HG03095 (cell line): ENCODE data around the gene ATP5F1D.

ENCODE experiments used
- ATAC-seq: cut with Tn5 transposase; IDR thresholded peaks from one replicate; pipeline ENCODE4 v1.9.1; 2021; ENCODE audit warnings: moderate library complexity; ENCODE audit not compliant: unreplicated experiment

The ATP5F1D gene

DNA sequence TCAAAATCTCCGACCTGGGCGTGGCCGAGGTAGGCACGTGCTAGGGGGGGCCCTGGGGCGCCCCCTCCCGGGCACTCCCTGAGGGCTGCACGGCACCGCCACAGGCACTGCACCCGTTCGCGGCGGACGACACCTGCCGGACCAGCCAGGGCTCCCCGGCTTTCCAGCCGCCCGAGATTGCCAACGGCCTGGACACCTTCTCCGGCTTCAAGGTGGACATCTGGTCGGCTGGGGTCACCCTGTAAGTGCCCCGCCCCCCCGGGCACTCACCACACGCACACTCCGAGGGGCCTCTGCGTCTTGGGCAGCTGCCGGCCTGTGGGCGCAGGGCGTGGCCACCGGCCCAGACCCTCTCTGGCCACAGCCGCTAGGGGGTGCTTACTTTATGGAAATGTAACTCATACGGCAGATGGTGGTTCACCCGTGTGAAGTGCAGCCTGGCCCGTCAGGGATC is 21.0 kb upstream of the ATP5F1D start:
- no peak for ATAC-seq

- no peak for ATAC-seq
Measured at GRCh38 chr19:1220976-1221903, 20.3 kb upstream of the ATP5F1D start.

GRCh38 chr19:1221904-1222255 is 19.7 kb upstream of the ATP5F1D start:
- ATAC-seq, result no peak

DNA sequence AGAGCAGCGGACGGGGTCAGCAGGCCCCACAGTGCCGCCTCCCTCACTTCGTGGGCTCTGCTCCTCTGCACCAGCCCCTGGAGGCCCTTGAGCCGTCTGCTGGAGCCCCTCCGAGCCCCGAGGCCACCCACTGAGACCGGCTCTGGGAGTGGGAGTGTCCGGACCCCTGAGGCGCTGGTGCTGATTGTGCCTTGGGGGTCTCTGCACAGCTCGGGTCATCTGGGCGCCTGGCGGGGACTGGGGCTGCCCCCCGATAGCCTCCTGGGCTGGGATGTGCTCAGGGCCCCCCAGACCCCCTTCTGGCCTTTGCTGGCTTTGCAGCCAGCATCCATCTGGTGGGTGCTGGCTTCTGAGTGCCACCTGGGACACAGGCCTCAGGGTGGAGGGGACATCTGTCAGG is 19.2 kb upstream of the ATP5F1D start:
- no peak for ATAC-seq

- no peak for ATAC-seq
Measured at GRCh38 chr19:1223018-1223855, 18.3 kb upstream of the ATP5F1D start.

DNA sequence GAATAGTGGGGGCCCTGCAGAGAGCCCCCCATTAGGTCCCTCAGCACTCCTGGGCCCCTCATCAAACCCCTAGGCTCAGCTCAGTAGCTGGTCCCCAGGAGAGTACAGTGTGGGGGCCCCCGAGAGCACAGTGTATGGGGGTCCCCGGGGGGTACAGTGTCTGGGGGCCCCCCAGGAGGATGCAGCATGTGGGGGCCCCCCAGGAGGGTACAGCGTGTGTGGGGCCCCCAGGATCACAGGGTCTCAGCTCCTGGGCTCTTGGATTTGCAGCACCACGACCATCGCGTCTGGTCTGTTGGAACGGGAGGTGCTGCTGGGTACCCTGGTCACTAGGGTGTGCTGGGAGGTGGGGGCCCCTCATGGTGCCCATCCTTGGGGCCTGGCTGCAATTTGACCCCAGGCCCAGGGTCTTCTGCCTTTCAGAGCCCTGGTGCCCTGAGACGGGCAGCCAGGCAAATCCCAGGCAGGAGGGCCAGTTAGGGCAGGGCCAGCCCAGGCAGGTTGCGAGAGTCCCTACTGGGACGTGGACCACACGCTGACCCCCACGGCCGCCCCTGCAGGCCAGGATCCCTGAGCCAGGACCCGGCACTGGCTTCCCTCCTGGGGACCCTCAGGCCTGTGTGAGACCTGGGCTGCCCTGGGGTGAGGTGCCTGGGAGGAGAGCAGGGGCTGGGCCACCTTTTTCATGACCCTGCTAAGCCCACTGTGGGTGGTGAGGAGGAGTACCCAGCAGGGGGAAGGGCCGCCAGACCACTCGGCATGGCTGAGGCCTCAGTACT is 17.3 kb upstream of the ATP5F1D start:
- no peak for ATAC-seq

- ATAC-seq, result no peak
Measured at GRCh38 chr19:1224847-1225246, 16.7 kb upstream of the ATP5F1D start.

GRCh38 chr19:1225440-1226226 is 15.9 kb upstream of the ATP5F1D start:
- ATAC-seq, result no peak

DNA sequence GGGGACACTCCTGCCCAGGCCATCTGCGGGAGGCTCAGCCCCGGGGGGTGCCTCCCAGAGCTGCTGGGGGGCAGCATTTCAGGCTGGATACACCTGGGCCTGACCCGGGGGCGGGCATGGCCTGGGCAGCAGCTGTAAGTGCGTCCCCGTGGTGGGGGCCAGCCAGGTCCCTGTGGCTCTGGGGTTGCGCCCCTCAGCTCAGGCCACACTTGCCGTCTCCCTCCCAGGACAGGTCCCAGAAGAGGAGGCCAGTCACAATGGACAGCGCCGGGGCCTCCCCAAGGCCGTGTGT is 15.4 kb upstream of the ATP5F1D start:
- ATAC-seq, result no peak

DNA sequence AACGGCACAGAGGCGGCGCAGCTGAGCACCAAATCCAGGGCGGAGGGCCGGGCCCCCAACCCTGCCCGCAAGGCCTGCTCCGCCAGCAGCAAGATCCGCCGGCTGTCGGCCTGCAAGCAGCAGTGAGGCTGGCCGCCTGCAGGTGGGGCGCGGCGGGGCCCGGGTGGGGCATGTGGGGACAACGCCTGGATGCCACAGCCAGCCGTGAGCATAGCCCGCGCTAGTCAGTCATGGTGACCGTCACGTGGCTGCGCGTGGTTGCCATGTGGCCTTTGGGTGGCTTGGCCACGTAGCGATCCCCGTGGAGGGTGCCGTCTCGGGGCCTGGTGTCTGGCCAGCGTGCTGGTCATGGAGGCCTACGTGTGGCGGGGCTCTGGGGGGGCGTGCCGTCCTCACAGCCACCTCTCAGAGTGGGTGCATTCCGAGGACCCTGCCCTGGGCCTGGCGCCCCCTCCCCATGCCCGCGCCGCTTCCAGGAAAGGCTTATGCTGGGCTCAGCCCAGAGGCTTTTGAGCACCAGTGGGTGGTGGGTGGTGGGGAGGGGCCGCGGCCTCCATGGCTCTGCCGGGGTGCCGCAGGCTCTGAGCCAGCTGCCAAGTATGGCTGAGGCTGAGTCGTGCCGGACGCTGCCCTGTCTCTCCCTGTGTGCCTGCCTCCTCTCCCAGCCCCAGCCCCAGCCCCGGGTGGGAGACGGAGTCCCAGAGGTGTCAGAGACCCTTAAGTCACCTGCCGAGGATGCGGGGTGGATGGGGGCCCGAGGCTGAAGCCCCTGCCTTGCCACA is 14.8 kb upstream of the ATP5F1D start:
- no peak for ATAC-seq

DNA sequence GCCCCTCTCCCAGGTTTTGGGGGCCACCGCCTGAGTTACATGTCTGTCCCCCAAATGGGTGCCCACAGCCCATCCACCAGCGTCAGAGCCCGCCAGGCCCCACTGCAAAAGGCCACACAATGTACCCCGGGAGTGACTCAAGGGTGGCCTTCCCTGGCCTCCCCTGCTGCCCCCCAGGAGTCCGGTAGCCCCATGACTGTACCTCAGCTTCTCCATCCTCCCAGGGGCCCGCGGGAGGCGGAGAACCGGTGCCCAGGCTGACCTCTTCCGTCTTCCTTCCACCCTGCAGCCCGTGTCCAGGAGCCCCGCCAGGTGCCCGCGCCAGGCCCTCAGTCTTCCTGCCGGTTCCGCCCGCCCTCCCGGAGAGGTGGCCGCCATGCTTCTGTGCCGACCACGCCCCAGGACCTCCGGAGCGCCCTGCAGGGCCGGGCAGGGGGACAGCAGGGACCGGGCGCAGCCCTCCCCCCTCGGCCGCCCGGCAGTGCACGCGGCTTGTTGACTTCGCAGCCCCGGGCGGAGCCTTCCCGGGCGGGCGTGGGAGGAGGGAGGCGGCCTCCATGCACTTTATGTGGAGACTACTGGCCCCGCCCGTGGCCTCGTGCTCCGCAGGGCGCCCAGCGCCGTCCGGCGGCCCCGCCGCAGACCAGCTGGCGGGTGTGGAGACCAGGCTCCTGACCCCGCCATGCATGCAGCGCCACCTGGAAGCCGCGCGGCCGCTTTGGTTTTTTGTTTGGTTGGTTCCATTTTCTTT is 14.1 kb upstream of the ATP5F1D start:
- no peak for ATAC-seq

GRCh38 chr19:1228161-1228957 is 13.2 kb upstream of the ATP5F1D start:
- no peak for ATAC-seq

DNA sequence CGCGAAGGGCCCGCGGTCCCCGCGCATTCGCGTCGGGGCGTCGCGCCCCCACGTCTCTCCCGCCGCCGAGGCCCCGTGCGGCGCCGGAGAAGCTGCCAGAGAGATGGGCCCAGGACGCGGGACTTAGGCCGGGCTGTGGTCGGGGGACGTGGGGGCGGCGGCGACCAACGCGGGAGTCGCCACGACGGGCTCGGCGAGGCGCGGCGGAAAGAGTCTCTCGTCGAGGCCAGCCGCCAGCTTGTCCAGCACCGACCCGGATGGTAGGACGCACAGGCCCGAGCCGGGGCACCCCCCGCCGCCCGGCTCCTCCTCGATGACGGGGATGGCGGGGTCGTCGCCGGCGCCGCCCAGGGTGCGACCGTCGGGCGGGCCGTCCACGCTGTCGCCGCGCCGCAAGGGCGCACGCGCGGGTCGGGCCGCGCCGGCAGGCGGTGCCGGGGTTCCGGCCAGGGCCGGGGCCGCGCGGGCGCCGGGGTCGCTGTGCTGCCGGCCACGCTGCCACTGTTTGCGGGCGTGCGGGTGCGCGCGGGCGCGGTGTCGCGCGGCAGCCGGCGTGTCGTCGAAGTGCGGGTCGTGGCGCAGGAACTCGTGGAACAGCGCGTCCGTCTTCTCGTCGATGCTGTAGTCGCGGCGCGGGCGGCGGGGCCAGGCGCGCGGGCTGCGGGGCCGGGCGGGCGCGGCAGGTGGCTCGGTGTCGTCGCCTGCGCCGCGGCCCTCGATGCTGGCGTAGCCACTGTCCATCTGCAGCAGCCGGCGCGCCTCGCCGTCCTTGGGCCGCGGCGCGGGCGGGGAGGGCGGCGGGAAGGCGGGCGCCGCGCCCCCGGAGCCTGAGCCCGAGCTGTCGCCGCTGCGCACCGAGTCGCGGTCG is 12.3 kb upstream of the ATP5F1D start:
- ATAC-seq, result no peak

GRCh38 chr19:1229924-1230782 is 11.4 kb upstream of the ATP5F1D start:
- no peak for ATAC-seq

GRCh38 chr19:1230783-1231489 is 10.6 kb upstream of the ATP5F1D start:
- no peak for ATAC-seq
